Measurements from ENCODE around the gene TBC1D5. TPM values are rescaled to one million over a fixed set of nuclear protein-coding genes. Genes with fewer than 3 reads are reported as not detected.

The TBC1D5 gene
- total and polyA plus RNA-seq, 2 donors (not counting 1 experiment from before 2014, with no cell fraction given), result 22.6 to 111 TPM

GRCh38 chr3:17354341-17354740 is 388.1 kb downstream of the TBC1D5 start:
- no peak overlapping the region for H3K4me3 Mint-ChIP-seq
- POLR2A ChIA-PET, result no interaction called here
- ATAC-seq (ENCODE audit: low read depth) (no peak), DNase-seq (no peak)
- Histone ChIP-seq H3K9me3 (ENCODE audit: control extremely low read depth in 1 of 3, control insufficient read depth in 2 of 3, insufficient read depth in 1 of 3, low read length in 2 of 3) (no peaks in the 10 kb centered on the region), H2AFZ (ENCODE audit: insufficient read depth, low read depth, low read length, poor library complexity, severe bottlenecking) (no peak overlapping the region), H3K9ac (ENCODE audit: low read length) (no peak overlapping the region), H4K20me1 (ENCODE audit: control insufficient read depth, insufficient read depth, low read length, poor library complexity, severe bottlenecking) (no peaks in the 10 kb centered on the region), H3K27ac (ENCODE audit: low read length in 2 of 2) (no peak overlapping the region), H3K4me3 (ENCODE audit: control extremely low read depth in 1 of 5, extremely low read depth in 1 of 5, insufficient read depth in 1 of 5, low read depth in 2 of 5, low read length in 4 of 5) (no peak overlapping the region), H3K4me2 (replicated peaks; ENCODE audit: low read depth, low read length, poor library complexity, severe bottlenecking) (no peak overlapping the region), H3K36me3 (replicated peaks in 1 of 2; ENCODE audit: control extremely low read depth in 1 of 2, control insufficient read depth in 1 of 2, extremely low read depth in 1 of 2, insufficient read depth in 2 of 2, low read length in 1 of 2) (peaks cover 0 to 4% of the 10 kb centered on the region in 2 experiments), H3K27me3 (replicated peaks in 1 of 4; ENCODE audit: control extremely low read depth in 1 of 4, control insufficient read depth in 3 of 4, insufficient read depth in 4 of 4, low read length in 3 of 4) (no peaks in the 10 kb centered on the region), H3K79me2 (ENCODE audit: control insufficient read depth, insufficient read depth, low read length) (no peaks in the 10 kb centered on the region), H3K4me1 (ENCODE audit: control insufficient read depth in 2 of 2, insufficient read depth in 2 of 2, low read length in 2 of 2) (no peaks in the 10 kb centered on the region)
- CTCF ChIA-PET, result interaction anchor here (1.0 kb wide), 1 partner anchor 11 kb away, joined by 3 read pairs; no protein-coding TSS in a partner anchor
- H3K27ac Mint-ChIP-seq, result no peak overlapping the region
- intact Hi-C loops (cut with micrococcal nuclease), result loop anchor here (10.0 kb wide), 1 partner anchor 60 kb away; no protein-coding TSS in a partner anchor
- H3K27me3 Mint-ChIP-seq, result no peaks in the 10 kb centered on the region
- no peaks in the 10 kb centered on the region for H3K9me3 Mint-ChIP-seq (ENCODE audit: insufficient read depth)
- TF ChIP-seq CTCF (IDR thresholded peaks at IDR 0.05), result no peak
- TF ChIP-seq EZH2 (IDR thresholded peaks at IDR 0.05; ENCODE audit: borderline replicate concordance, insufficient read depth, low read depth, low read length, poor library complexity, severe bottlenecking), result no peak
- H3K4me1 Mint-ChIP-seq, result no peaks in the 10 kb centered on the region
- WGBS (ENCODE audit: insufficient coverage), result 100% methylated on average over 2 of the region's 3 CpGs

GRCh38 chr3:17352620-17353019 is 389.8 kb downstream of the TBC1D5 start:
- no peak overlapping the region for H3K9ac ChIP-seq (ENCODE audit: low read length)
- POLR2A ChIA-PET, result no interaction called here
- H3K27me3 Mint-ChIP-seq, result no peaks in the 10 kb centered on the region

More at GRCh38 chr3:17352620-17353019, 389.8 kb downstream of the TBC1D5 start:
- Mint-ChIP-seq H3K9me3 (ENCODE audit: insufficient read depth) (no peaks in the 10 kb centered on the region), H3K27ac (no peak overlapping the region), H3K4me1 (peaks cover 2% of the 10 kb centered on the region), H3K4me3 (no peak overlapping the region)
- no peak overlapping the region for H3K4me2 ChIP-seq (replicated peaks; ENCODE audit: low read depth, low read length, poor library complexity, severe bottlenecking)
- no peak overlapping the region for H3K4me3 ChIP-seq (ENCODE audit: control extremely low read depth in 1 of 5, extremely low read depth in 1 of 5, insufficient read depth in 1 of 5, low read depth in 2 of 5, low read length in 4 of 5)
- DNase-seq (no peak), ATAC-seq (ENCODE audit: low read depth) (no peak)
- WGBS (ENCODE audit: insufficient coverage), result 93% methylated on average over 3 of the region's 3 CpGs
- no peaks in the 10 kb centered on the region for H3K9me3 ChIP-seq (ENCODE audit: control extremely low read depth in 1 of 3, control insufficient read depth in 2 of 3, insufficient read depth in 1 of 3, low read length in 2 of 3)
- intact Hi-C loops (cut with micrococcal nuclease), result loop anchor here (10.0 kb wide), 1 partner anchor 58 kb away; no protein-coding TSS in a partner anchor
- CTCF ChIA-PET, result no interaction called here
- H4K20me1 ChIP-seq (ENCODE audit: control insufficient read depth, insufficient read depth, low read length, poor library complexity, severe bottlenecking), result no peaks in the 10 kb centered on the region
- no peaks in the 10 kb centered on the region for H3K27me3 ChIP-seq (replicated peaks in 1 of 4; ENCODE audit: control extremely low read depth in 1 of 4, control insufficient read depth in 3 of 4, insufficient read depth in 4 of 4, low read length in 3 of 4)
- no peaks in the 10 kb centered on the region for H3K79me2 ChIP-seq (ENCODE audit: control insufficient read depth, insufficient read depth, low read length)
- no peak overlapping the region for H3K27ac ChIP-seq (ENCODE audit: low read length in 2 of 2)
- peaks cover 0 to 4% of the 10 kb centered on the region in 2 experiments for H3K36me3 ChIP-seq (replicated peaks in 1 of 2; ENCODE audit: control extremely low read depth in 1 of 2, control insufficient read depth in 1 of 2, extremely low read depth in 1 of 2, insufficient read depth in 2 of 2, low read length in 1 of 2)
- H3K4me1 ChIP-seq (ENCODE audit: control insufficient read depth in 2 of 2, insufficient read depth in 2 of 2, low read length in 2 of 2), result no peaks in the 10 kb centered on the region
- no peak overlapping the region for H2AFZ ChIP-seq (ENCODE audit: insufficient read depth, low read depth, low read length, poor library complexity, severe bottlenecking)
- TF ChIP-seq EZH2 (IDR thresholded peaks at IDR 0.05; ENCODE audit: borderline replicate concordance, insufficient read depth, low read depth, low read length, poor library complexity, severe bottlenecking) (no peak), CTCF (IDR thresholded peaks at IDR 0.05) (no peak)

All from B cell (primary cell).